ENCODE measurements around the gene CC2D2A.

- TF ChIP-seq CTCF (IDR thresholded peaks at IDR 0.05) (peak; percentile 54 to 78 (median 69)), POLR2AphosphoS5 (IDR thresholded peaks at IDR 0.05; ENCODE audit: insufficient read depth in 1 of 2, low read depth in 1 of 2) (peak in 1 of 2 donors; percentile 52), POLR2A (IDR thresholded peaks at IDR 0.05) (no peak)
These were observed 12.1 kb upstream of the CC2D2A start for GRCh38 chr4:15457406-15458201.

Data from vagina (tissue), 2 donors.